Endothelial cell of umbilical vein (primary cell): ENCODE data around the gene ACADSB. TPM values are rescaled to one million over a fixed set of nuclear protein-coding genes. Genes with fewer than 3 reads are reported as not detected.

Experiments used
- BruUV-seq: library from RNA; stranded (reverse); fragments of 400-500 nt; replicated peaks from 2 replicates; lab custom pipeline; 2021; lab: Mats Ljungman, UMichigan
- CTCF ChIA-PET: fragments of 300-600, 350-600 bp; sonication (Branson Sonifier 250); formaldehyde crosslinking; loops from one replicate; lab custom pipeline; 2021; ENCODE audit warnings: antibody characterized with exemption, inconsistent platforms; lab: Charles Lee
- POLR2A ChIA-PET: fragments of 300-600, 350-600 bp; sonication (Branson Sonifier 250); formaldehyde crosslinking; loops from one replicate; lab custom pipeline; 2021; ENCODE audit warnings: antibody characterized with exemption, inconsistent platforms; lab: Charles Lee
- DNase-seq: peaks from one replicate; pipeline ENCODE4 v3.0.0-alpha.2; 2011; ENCODE audit warnings: low read depth, low spot score
- FAIRE-seq: peaks from 2 replicates; lab custom pipeline; 2011; peaks lifted over from hg19 to GRCh38; lab: Jason Lieb, UNC
- H2AFZ ChIP-seq: 2 replicates; pipeline ENCODE4 v1.6.0; 2012; ENCODE audit warnings: low read depth, low read length, control low read depth, inconsistent platforms
- H3K27ac ChIP-seq: 2 replicates; pipeline ENCODE4 v1.5.1; 2011; ENCODE audit warnings: low read depth, mild to moderate bottlenecking, control low read depth, low read length, moderate library complexity; ENCODE audit not compliant: insufficient read depth
- H3K27me3 ChIP-seq, 2 experiments: 2 replicates each; pipeline versions ENCODE4 v1.6.0 to v1.6.1; 2011; ENCODE audit warnings: low read length in 2 of 2, mixed read lengths in 1 of 2; ENCODE audit not compliant: control insufficient read depth in 2 of 2, insufficient read depth in 2 of 2
- H3K36me3 ChIP-seq, 2 experiments: 2 replicates in 1 of 2; 3 replicates in 1 of 2; pipeline ENCODE4 v1.5.1; 2011; ENCODE audit warnings: low read length in 2 of 2, mild to moderate bottlenecking in 1 of 2, moderate library complexity in 1 of 2; ENCODE audit not compliant: control insufficient read depth in 2 of 2, insufficient read depth in 2 of 2; ENCODE audit errors: extremely low read depth in 1 of 2
- H3K4me1 ChIP-seq: 3 replicates; pipeline ENCODE4 v1.5.1; 2011; ENCODE audit warnings: mild to moderate bottlenecking, low read length; ENCODE audit not compliant: control insufficient read depth, insufficient read depth; ENCODE audit errors: extremely low read depth
- H3K4me2 ChIP-seq: 2 replicates; pipeline ENCODE4 v1.6.1; 2011; ENCODE audit warnings: low read length, control low read depth, mixed read lengths; ENCODE audit not compliant: insufficient read depth
- H3K4me3 ChIP-seq, 3 experiments: fragments of 200-600 bp in 1 of 3; sonication (generic), shearing (Covaris generic) in 1 of 3; replicated peaks in 1 of 3; 2 replicates each; pipeline ENCODE4 v1.5.1; 2011 to 2016; ENCODE audit warnings: control low read depth in 3 of 3, low read length in 3 of 3, mild to moderate bottlenecking in 2 of 3, inconsistent platforms in 1 of 3, low read depth in 1 of 3, moderate library complexity in 1 of 3; ENCODE audit not compliant: insufficient read depth in 1 of 3
- H3K79me2 ChIP-seq: 2 replicates; pipeline ENCODE4 v1.6.0; 2012; ENCODE audit warnings: low read length, inconsistent platforms; ENCODE audit not compliant: control insufficient read depth, insufficient read depth
- H3K9ac ChIP-seq: replicated peaks from 2 replicates; pipeline ENCODE3; 2011; ENCODE audit warnings: low read length, control low read depth; ENCODE audit not compliant: insufficient read depth; ENCODE audit errors: extremely low read depth
- H3K9me1 ChIP-seq: replicated peaks from 3 replicates; pipeline ENCODE4 v1.6.0; 2011; ENCODE audit warnings: mild to moderate bottlenecking, low read length; ENCODE audit not compliant: control insufficient read depth, insufficient read depth; ENCODE audit errors: extremely low read depth
- H3K9me3 ChIP-seq: replicated peaks from 2 replicates; pipeline ENCODE4 v1.5.1; 2012; ENCODE audit warnings: low read length, inconsistent platforms; ENCODE audit not compliant: control insufficient read depth, insufficient read depth
- H4K20me1 ChIP-seq: replicated peaks from 2 replicates; pipeline ENCODE3; 2011; ENCODE audit warnings: mild to moderate bottlenecking, low read length; ENCODE audit not compliant: control insufficient read depth, insufficient read depth; ENCODE audit errors: extremely low read depth
- CTCF ChIP-seq, 2 donors: IDR thresholded peaks; 1 replicate in 1 of 2; 2 replicates in 1 of 2; pipeline ENCODE4 v1.5.1; 2011; ENCODE audit warnings: low read length in 2 of 2, mild to moderate bottlenecking in 2 of 2, moderate library complexity in 2 of 2, control low read depth in 1 of 2, inconsistent platforms in 1 of 2, low read depth in 1 of 2; ENCODE audit not compliant: insufficient read depth in 1 of 2; ENCODE audit errors: extremely low read depth in 1 of 2
- EZH2 ChIP-seq: IDR thresholded peaks from 2 replicates; pipeline ENCODE4 v1.6.1; 2012; ENCODE audit warnings: borderline replicate concordance, low read depth, mild to moderate bottlenecking, moderate library complexity, low read length, inconsistent platforms; ENCODE audit not compliant: severe bottlenecking
- FOS ChIP-seq: IDR thresholded peaks from 2 replicates; pipeline ENCODE4 v1.6.1; 2011; ENCODE audit warnings: mild to moderate bottlenecking, low read length, moderate library complexity, borderline replicate concordance; ENCODE audit not compliant: insufficient read depth
- JUN ChIP-seq: IDR thresholded peaks from 2 replicates; pipeline ENCODE4 v1.6.1; 2011; ENCODE audit warnings: borderline replicate concordance, low read depth; ENCODE audit not compliant: insufficient read length, insufficient read depth
- MAX ChIP-seq: IDR thresholded peaks from 2 replicates; pipeline ENCODE4 v1.6.1; 2011; ENCODE audit not compliant: insufficient read depth, insufficient read length
- MYC ChIP-seq: IDR thresholded peaks from one replicate; pipeline ENCODE4 v1.6.1; 2011; ENCODE audit warnings: mild to moderate bottlenecking, low read depth, low read length
- POLR2A ChIP-seq: IDR thresholded peaks from 2 replicates; pipeline ENCODE4 v1.6.1; 2012; ENCODE audit warnings: low read depth, mild to moderate bottlenecking, control low read depth, low read length
- POLR2AphosphoS5 ChIP-seq: IDR thresholded peaks from 2 replicates; pipeline ENCODE4 v1.6.1; 2012; ENCODE audit warnings: low read depth, mild to moderate bottlenecking, control low read depth, low read length, moderate library complexity; ENCODE audit not compliant: insufficient read depth
- dilution Hi-C: fragments of 300-500 bp; cut with MboI; formaldehyde crosslinking; loops from one replicate; pipeline ENCODE4 v1.15.0; 2019; ENCODE audit warnings: low sequenced_read_pairs; ENCODE audit not compliant: extremely low pct_ligation_motif_present
- intact Hi-C: fragments of 100-400 bp; cut with micrococcal nuclease; formaldehyde crosslinking; loops from one replicate; pipeline ENCODE4 v1.10.0; 2022
- polyA plus RNA-seq, 4 experiments: library from polyadenylated mRNA; depleted of rRNA in 3 of 4; stranded (reverse) in 3 of 4; unstranded in 1 of 4; fragments of >200 nt; gene quantifications; 2 replicates each; pipeline versions ENCODE4 v1.2.1 to v1.2.3, GENCODE V29; 2011 to 2012; ENCODE audit warnings: missing spikeins in 1 of 4
- total RNA-seq: library from RNA; stranded (reverse); gene quantifications from 2 replicates; pipeline ENCODE4 v1.2.3, GENCODE V29; 2021

Gene ACADSB
- total and polyA plus RNA-seq, 2 donors (not counting 3 experiments of a cell fraction or from before 2014, with no cell fraction given), result 3.1 to 15.2 TPM

GRCh38 chr10:123034332-123034731 is 25.5 kb downstream of the ACADSB start:
- H3K36me3 ChIP-seq, result no peaks in the 10 kb centered on the region
- FAIRE-seq (no peak), DNase-seq (no peak)
- no peaks in the 10 kb centered on the region for H3K27me3 ChIP-seq
- no peak overlapping the region for H2AFZ ChIP-seq
- no peak overlapping the region for H3K4me2 ChIP-seq
- dilution Hi-C loops, result no loop called here
- no TSS peak for BruUV-seq
- H3K9me1 ChIP-seq, result no peaks in the 10 kb centered on the region
- H3K27ac ChIP-seq, result no peak overlapping the region
- no peak for TF ChIP-seq FOS
- no peak for TF ChIP-seq POLR2A
- CTCF ChIA-PET, result interaction anchor here (1.4 kb wide), 1 partner anchor 13 kb away, joined by 4 read pairs; no protein-coding TSS in a partner anchor
- H3K9me3 ChIP-seq, result no peaks in the 10 kb centered on the region
- H3K4me3 ChIP-seq, result no peak overlapping the region
- POLR2A ChIA-PET, result no interaction called here
- H4K20me1 ChIP-seq, result no peaks in the 10 kb centered on the region
- no peak overlapping the region for H3K9ac ChIP-seq
- intact Hi-C loops, result no loop called here
- no peaks in the 10 kb centered on the region for H3K4me1 ChIP-seq
- no peaks in the 10 kb centered on the region for H3K79me2 ChIP-seq

GRCh38 chr10:123035467-123036086 is 26.8 kb downstream of the ACADSB start:
- no peaks in the 10 kb centered on the region for H4K20me1 ChIP-seq
- H3K4me2 ChIP-seq, result no peak overlapping the region
- no peak overlapping the region for H3K9ac ChIP-seq
- H3K9me3 ChIP-seq, result no peaks in the 10 kb centered on the region
- H3K4me3 ChIP-seq, result no peak overlapping the region
- H3K4me1 ChIP-seq, result no peaks in the 10 kb centered on the region
- H2AFZ ChIP-seq, result no peak overlapping the region
- ChIA-PET POLR2A (no interaction called here), CTCF (interaction anchor here (2.0 kb wide), 1 partner anchor 14 kb away, joined by 6 read pairs; no protein-coding TSS in a partner anchor)
- H3K27ac ChIP-seq, result no peak overlapping the region
- DNase-seq (no peak), FAIRE-seq (no peak)
- H3K79me2 ChIP-seq, result no peaks in the 10 kb centered on the region
- intact Hi-C loops, result no loop called here
- BruUV-seq, result no TSS peak
- no peaks in the 10 kb centered on the region for H3K27me3 ChIP-seq
- H3K36me3 ChIP-seq, result no peaks in the 10 kb centered on the region
- dilution Hi-C loops, result no loop called here
- H3K9me1 ChIP-seq, result no peaks in the 10 kb centered on the region
- TF ChIP-seq FOS (no peak), MYC (no peak), JUN (no peak), MAX (no peak), POLR2AphosphoS5 (no peak), POLR2A (no peak), CTCF (IDR thresholded peaks at IDR 0.05; ENCODE audit: extremely low read depth in 1 of 2, insufficient read depth in 1 of 2, low read depth in 1 of 2, low read length in 2 of 2) (no peak), EZH2 (no peak)
